K562 (cell line): Measurements from ENCODE around the gene AFF3. TPM values are rescaled to one million over a fixed set of nuclear protein-coding genes. Genes with fewer than 3 reads are reported as not detected.

Source experiments
- DPF2 ChIP-seq: fragments of 450-650 bp; IDR thresholded peaks from 2 replicates; pipeline ENCODE4 v1.6.1; 2016
- MGA ChIP-seq: fragments of 450-650 bp; IDR thresholded peaks from 2 replicates; pipeline ENCODE4 v1.6.1; 2016; ENCODE audit warnings: mild to moderate bottlenecking, moderate library complexity
- MNT ChIP-seq, 2 experiments: fragments of 450-650 bp; conservative IDR thresholded peaks; 2 replicates each; pipeline ENCODE4 v1.6.1; 2017; ENCODE audit warnings: mild to moderate bottlenecking in 2 of 2, moderate library complexity in 2 of 2
- NR3C1 ChIP-seq: sonication (generic); formaldehyde crosslinking; IDR thresholded peaks from 2 replicates; pipeline ENCODE4 v1.8.1; 2022; ENCODE audit warnings: missing genetic modification reagents
- PATZ1 ChIP-seq: fragments of 250-450 bp; sonication (Bioruptor Pico); IDR thresholded peaks from 2 replicates; pipeline ENCODE4 v1.5.0; 2020; ENCODE audit warnings: mild to moderate bottlenecking, borderline replicate concordance
- SMARCA4 ChIP-seq: fragments of 450-650 bp; IDR thresholded peaks from 2 replicates; pipeline ENCODE4 v1.6.1; 2016
- ZNF140 ChIP-seq: fragments of 250-450 bp; sonication (Bioruptor Pico); IDR thresholded peaks from 2 replicates; pipeline ENCODE4 v1.8.0; 2021; ENCODE audit warnings: moderate library complexity, mild to moderate bottlenecking, inconsistent platforms
- ZNF175 ChIP-seq: fragments of 200-800 bp; sonication (Bioruptor generic); IDR thresholded peaks from 2 replicates; pipeline ENCODE4 v1.6.1; 2016; ENCODE audit warnings: low read depth, mild to moderate bottlenecking, missing genetic modification characterization, missing compliant biosample characterization
- ZNF41 ChIP-seq: fragments of 250-450 bp; sonication (Bioruptor Pico); conservative IDR thresholded peaks from 2 replicates; pipeline ENCODE4 v1.4.0; 2020; ENCODE audit warnings: mild to moderate bottlenecking
- ZNF584 ChIP-seq: fragments of 200-800 bp; sonication (Bioruptor generic); IDR thresholded peaks from 2 replicates; pipeline ENCODE4 v1.6.1; 2016; ENCODE audit warnings: low read depth, mild to moderate bottlenecking, missing genetic modification characterization, missing compliant biosample characterization
- ZNF75A ChIP-seq: fragments of 450-650 bp; formaldehyde crosslinking; IDR thresholded peaks from 2 replicates; pipeline ENCODE4 v1.4.0; 2020; ENCODE audit warnings: mild to moderate bottlenecking
- ZNF764 ChIP-seq: fragments of 250-450 bp; sonication (Bioruptor Pico); IDR thresholded peaks from 2 replicates; pipeline ENCODE4 v1.4.0; 2020; ENCODE audit warnings: low read depth, mild to moderate bottlenecking, moderate library complexity
- polyA plus RNA-seq, 8 experiments: library from polyadenylated mRNA; depleted of rRNA in 4 of 8; stranded (reverse) in 5 of 8; unstranded in 3 of 8; fragments of >200 nt; fragmentation: Nextera tagmentation in 2 of 8; fragmentation: Illumina TruSeq in 1 of 8; extraction: Ambion mirVana in 2 of 8; extraction: Trizol in 1 of 8; gene quantifications; 2 replicates each; pipeline versions ENCODE4 v1.2.1 to v1.2.3, GENCODE V29; 2011 to 2014; ENCODE audit warnings: inconsistent platforms in 1 of 8, missing spikeins in 1 of 8
- total RNA-seq, 7 experiments: library from RNA; depleted of rRNA in 6 of 7; stranded (reverse); fragments of >200 nt in 6 of 7; fragmentation: Illumina TruSeq in 2 of 7; extraction: Trizol in 2 of 7; gene quantifications; 2 replicates each; pipeline versions ENCODE4 v1.2.1 to v1.2.3, GENCODE V29; 2011 to 2021; ENCODE audit warnings: low replicate concordance in 1 of 7

Gene AFF3
- total and polyA plus RNA-seq, 9 of the 15 experiments (the other 6 are each of a cell fraction or from before 2014, with no cell fraction given): 0.02 to 0.11 TPM; not detected in 7

- TF ChIP-seq PATZ1 (CRISPR knock-in tag) (no peak), ZNF584 (CRISPR knock-in tag) (no peak), ZNF140 (CRISPR knock-in tag) (no peak), DPF2 (no peak), ZNF764 (CRISPR knock-in tag) (no peak), ZNF175 (no peak), ZNF75A (no peak), NR3C1 (no peak), SMARCA4 (no peak), MNT (conservative IDR thresholded peaks at IDR 0.05) (0 out of 4 replicates have a peak, but pooled peaks of 1 of the 2 experiments have one; percentile 26), MGA (0 out of 2 replicates have a peak, but pooled peaks have one; percentile 19), ZNF41 (CRISPR knock-in tag) (no peak)
Measured at GRCh38 chr2:99559075-99559662, 583.2 kb downstream of the AFF3 start (continued).
